ENCODE data around the gene SPOCK1. TPM values are rescaled to one million over a fixed set of nuclear protein-coding genes. Genes with fewer than 3 reads are reported as not detected.

SPOCK1 gene
- polyA plus RNA-seq, 2 of the 4 experiments (the other 2 are of a cell fraction): 28.9 to 40.8 TPM

GRCh38 chr5:137097203-137097602 lies 401.9 kb downstream of the SPOCK1 start:
- TF ChIP-seq REST (IDR thresholded peaks at IDR 0.05): no peak
- no peak for TF ChIP-seq EHMT2 (IDR thresholded peaks at IDR 0.05; ENCODE audit: low read depth)
- TF ChIP-seq BHLHE40 (IDR thresholded peaks at IDR 0.05; ENCODE audit: low read depth, low read length): no peak
- no peak for TF ChIP-seq HES2 (IDR thresholded peaks at IDR 0.05)
- TF ChIP-seq PHF8 (IDR thresholded peaks at IDR 0.05; ENCODE audit: borderline replicate concordance, low read depth): no peak
- no peak for TF ChIP-seq TP53 (CRISPR knock-in tag; IDR thresholded peaks at IDR 0.05)
- TF ChIP-seq USF2 (IDR thresholded peaks at IDR 0.05): no peak
- no peak for TF ChIP-seq TFCP2L1 (CRISPR knock-in tag; IDR thresholded peaks at IDR 0.05)
- TF ChIP-seq CTCF (IDR thresholded peaks at IDR 0.05): no peak
- no peak for TF ChIP-seq ELK1 (IDR thresholded peaks at IDR 0.05; ENCODE audit: low read depth, low read length)
- no peak for TF ChIP-seq POLR2AphosphoS2 (conservative IDR thresholded peaks at IDR 0.05; ENCODE audit: low read length)
- TF ChIP-seq HOXB13 (CRISPR knock-in tag; IDR thresholded peaks at IDR 0.05; ENCODE audit: low read depth): no peak
- no peak for TF ChIP-seq BCL3 (IDR thresholded peaks at IDR 0.05)
- TF ChIP-seq HMGXB4 (CRISPR knock-in tag; IDR thresholded peaks at IDR 0.05; ENCODE audit: borderline replicate concordance): no peak
- no peak for TF ChIP-seq ZNF302 (CRISPR knock-in tag; IDR thresholded peaks at IDR 0.05)
- TF ChIP-seq KDM5A (IDR thresholded peaks at IDR 0.05): no peak
- TF ChIP-seq HEYL (CRISPR knock-in tag; IDR thresholded peaks at IDR 0.05): no peak
- TF ChIP-seq MAZ (IDR thresholded peaks at IDR 0.05; ENCODE audit: borderline replicate concordance, low read depth, low read length): no peak
- Histone ChIP-seq H3K27ac (no peak overlapping the region), H3K4me1 (no peaks in the 10 kb centered on the region), H3K4me2 (no peak overlapping the region), H3K4me3 (no peak overlapping the region), H3K9me3 (no peaks in the 10 kb centered on the region)
- no peak for ATAC-seq
- no peak for DNase-seq (ENCODE audit: low read depth in 1 of 2, low spot score in 1 of 2)
- WGBS (ENCODE audit: missing lambda C conversion rate): 46% methylated on average over 3 of the region's 3 CpGs
- CTCF ChIA-PET: no interaction called here
- no peak for FAIRE-seq
- POLR2A ChIA-PET: no interaction called here
